Pancreas (tissue), 10 donors: ENCODE data around the gene ZNF385C. TPM values are rescaled to one million over a fixed set of nuclear protein-coding genes. Genes with fewer than 3 reads are reported as not detected.

ENCODE experiments used
- ATAC-seq, 4 donors: fragments of 200-7000 bp; cut with Tn5 transposase; one replicate each; pipeline versions ENCODE4 v1.8.0 to v1.9.1; 2020; ENCODE audit warnings: mild to moderate bottlenecking in 4 of 4, moderate library complexity in 4 of 4
- DNase-seq, 6 donors: peaks; one replicate each; pipeline ENCODE4 v3.0.0-alpha.2; 2020
- FAIRE-seq: peaks from 2 replicates; lab custom pipeline; 2012; peaks lifted over from hg19 to GRCh38; lab: Jason Lieb, UNC
- H3K27ac ChIP-seq, 4 donors: fragments of 200-600 bp; sonication (generic); 1 replicate in 3 of 4; 2 replicates in 1 of 4; pipeline versions ENCODE4 v1.5.0 to v1.8.0; 2020
- H3K27me3 ChIP-seq, 4 donors: fragments of 200-600 bp; one replicate each; pipeline ENCODE4 v1.8.0; 2021
- H3K36me3 ChIP-seq, 3 donors: fragments of 200-600 bp; sonication (generic) in 1 of 3; one replicate each; pipeline versions ENCODE4 v1.5.0 to v1.8.0; 2020 to 2021
- H3K4me1 ChIP-seq, 3 donors: fragments of 200-600 bp; one replicate each; pipeline ENCODE4 v1.8.0; 2021
- H3K4me3 ChIP-seq, 4 donors: fragments of 200-600 bp; sonication (generic) in 2 of 4; one replicate each; pipeline versions ENCODE4 v1.5.0 to v1.8.0; 2020 to 2021
- H3K9me3 ChIP-seq, 4 donors: fragments of 200-600 bp; one replicate each; pipeline ENCODE4 v1.8.0; 2021
- CTCF ChIP-seq, 4 donors: fragments of 200-600 bp; sonication (generic) in 3 of 4; IDR thresholded peaks; one replicate each; pipeline versions ENCODE4 v1.5.0 to v1.8.0; 2021; ENCODE audit warnings: antibody characterized with exemption in 4 of 4
- WGBS, 2 donors: extraction: QIAGEN DNeasy Blood & Tissue Kit; methylation state at CpG; one replicate each; pipeline ENCODE4 v1.1.7; 2013; 5-methylcytosine and 5-hydroxymethylcytosine counted together
- intact Hi-C, 3 donors: fragments of 100-400 bp; cut with DNase I; formaldehyde crosslinking; loops; one replicate each; pipeline versions ENCODE4 v1.11.1 to v1.14.2; 2022
- polyA plus RNA-seq, 2 donors: library from polyadenylated mRNA; stranded (reverse); fragments of 200-250 nt; gene quantifications; one replicate each; pipeline ENCODE4 v1.2.3, GENCODE V29; 2013
- total RNA-seq, 6 donors: library from RNA; stranded (reverse); fragmentation: NEBNext Ultra II Directional in 4 of 6; extraction: Animal tissue kit (Norgen Biotek cat#: 25700) in 4 of 6; gene quantifications; one replicate each; pipeline versions ENCODE4 v1.2.1 to v1.2.4, GENCODE V29; 2021 to 2023
- donor health status: healthy with polysubstance abuse.
- donor health status: DM: no; HTN: no; CAD: no; lungs with moderate emphysema.
- donor health status: DM: no; HTN: no; CAD: no.
- donor health status: control.
- donor health status: control.
- donor health status: Bipolar disorder and iron deficiency.
- donor health status: DM: yes; HTN: yes; CAD: no.
- donor health status: DM: no; HTN: no; CAD: no.
- donor health status: DM: no; HTN: no; CAD: no.
- donor health status: DM: yes; HTN: yes; CAD: no.

Gene ZNF385C
- total and polyA plus RNA-seq, 8 donors, result 0.67 to 2.6 (median 1.6) TPM

- intact Hi-C loops, result no loop called here
These were observed 40.6 kb upstream of the ZNF385C start for GRCh38 chr17:42138749-42139492.

GRCh38 chr17:42136654-42137051, 38.4 kb upstream of the ZNF385C start:
- peak overlapping the region in 3 of 4 donors; percentile 11 to 36 (median 31) for H3K4me3 ChIP-seq
- peak overlapping the region; percentile 65 to 97 (median 92) for H3K27ac ChIP-seq

More at GRCh38 chr17:42138749-42139492, 40.6 kb upstream of the ZNF385C start:
- no peaks in the 10 kb centered on the region for H3K9me3 ChIP-seq
- no peak for TF ChIP-seq CTCF (IDR thresholded peaks at IDR 0.05)
- WGBS, 2 donors, result 36 to 50% methylated on average over 7 of the region's 7 CpGs
- no peak overlapping the region for H3K4me3 ChIP-seq
- H3K27ac ChIP-seq, result peak overlapping the region in 2 of 4 donors; percentile 4 to 33
- DNase-seq (no peak), ATAC-seq (no peak), FAIRE-seq (no peak)
- H3K4me1 ChIP-seq, result peaks cover 36 to 46% (median 46%) of the 10 kb centered on the region in 3 donors
- no peaks in the 10 kb centered on the region for H3K27me3 ChIP-seq
- no peaks in the 10 kb centered on the region for H3K36me3 ChIP-seq

DNA sequence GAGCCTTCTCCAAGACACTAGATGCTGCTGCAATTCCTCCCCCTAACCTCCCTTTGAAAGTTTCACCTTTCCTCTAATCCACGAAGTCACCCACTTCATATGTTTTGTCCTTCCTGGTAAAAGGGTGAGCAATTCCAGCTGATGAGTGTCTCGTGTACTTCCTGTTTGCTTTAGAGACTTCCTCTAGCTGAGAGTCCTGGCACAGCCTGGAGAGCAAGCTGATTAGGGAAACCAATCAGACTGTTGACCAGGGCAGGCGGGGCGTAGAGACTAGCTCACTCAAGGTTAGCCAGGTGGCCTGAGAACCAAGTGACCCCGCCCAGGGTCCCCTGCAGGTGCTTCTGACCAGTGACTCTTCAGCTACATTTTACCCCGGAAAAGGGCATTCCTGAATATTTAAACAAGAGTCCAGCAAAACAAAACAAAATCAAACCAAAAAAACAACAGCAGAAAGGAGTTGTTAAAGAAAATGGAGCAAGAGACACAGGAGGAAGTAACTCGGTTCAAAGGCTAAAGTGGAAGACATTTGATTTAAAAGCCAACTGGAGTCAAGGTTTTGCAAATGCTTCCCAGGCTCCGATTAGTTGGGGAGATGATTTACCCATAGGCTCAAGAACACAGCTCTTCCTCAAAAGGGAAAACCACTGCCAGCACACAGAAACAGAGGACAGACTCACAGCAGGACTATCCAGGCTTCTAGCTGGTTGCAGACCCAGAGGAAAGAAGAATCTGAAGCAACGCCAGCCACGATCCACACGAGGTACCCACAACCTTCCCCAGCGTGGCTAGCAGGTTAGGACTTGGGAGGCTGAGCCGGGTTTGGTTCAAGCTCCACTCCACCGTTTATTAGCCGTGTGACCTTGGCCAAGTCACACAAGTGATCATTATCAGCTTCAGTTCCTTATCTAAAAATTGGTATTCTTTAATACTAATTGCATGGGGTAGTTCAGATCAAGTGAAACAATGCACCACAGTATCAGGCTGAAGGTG, 37.7 kb upstream of the ZNF385C start:
- peak overlapping the region in 3 of 4 donors; percentile 11 to 36 (median 31) for H3K4me3 ChIP-seq
- intact Hi-C loops, result no loop called here
- H3K36me3 ChIP-seq, result no peaks in the 10 kb centered on the region
- H3K9me3 ChIP-seq, result no peaks in the 10 kb centered on the region
- H3K27me3 ChIP-seq, result no peaks in the 10 kb centered on the region
- WGBS, 2 donors, result 5 to 6% methylated on average over 15 of the region's 15 CpGs
- FAIRE-seq (peak; percentile 34), DNase-seq (peak; percentile 82 to 93 (median 92)), ATAC-seq (peak; percentile 83 to 91 (median 88))
- no peak for TF ChIP-seq CTCF (IDR thresholded peaks at IDR 0.05)
- peaks cover 45 to 66% (median 51%) of the 10 kb centered on the region in 3 donors for H3K4me1 ChIP-seq
- peak overlapping the region; percentile 78 to 97 (median 92) for H3K27ac ChIP-seq

More at GRCh38 chr17:42136654-42137051, 38.4 kb upstream of the ZNF385C start:
- no peaks in the 10 kb centered on the region for H3K27me3 ChIP-seq
- no peak for DNase-seq
- 19 to 30% methylated on average over 3 of the region's 3 CpGs for WGBS, 2 donors
- no peaks in the 10 kb centered on the region for H3K9me3 ChIP-seq
- H3K4me1 ChIP-seq, result peaks cover 45 to 64% (median 51%) of the 10 kb centered on the region in 3 donors
- no peak for TF ChIP-seq CTCF (IDR thresholded peaks at IDR 0.05)
- ATAC-seq, result no peak
- no peak for FAIRE-seq
- intact Hi-C loops, result no loop called here
- no peaks in the 10 kb centered on the region for H3K36me3 ChIP-seq

DNA sequence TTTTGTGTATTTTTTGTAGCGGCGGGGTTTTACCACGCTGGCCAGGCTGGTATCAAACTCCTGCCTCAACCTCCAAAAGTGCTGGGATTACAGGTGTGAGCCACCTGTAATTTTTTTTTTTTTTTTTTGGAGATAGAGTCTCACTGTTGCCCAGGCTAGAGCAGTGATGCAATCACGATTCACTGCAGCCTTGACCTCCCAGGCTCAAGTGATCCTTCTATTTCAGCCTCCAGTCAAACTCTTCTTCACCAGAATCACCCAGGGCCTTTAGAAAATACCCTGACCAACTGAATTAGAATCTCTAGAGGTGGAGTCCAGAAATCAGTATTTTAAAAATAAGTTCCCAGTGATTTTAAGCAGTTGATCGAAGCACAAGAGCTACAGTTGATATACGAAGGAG, 36.9 kb upstream of the ZNF385C start:
- Histone ChIP-seq H3K27me3 (no peaks in the 10 kb centered on the region), H3K4me3 (peak overlapping the region in 2 of 4 donors; percentile 31 to 36), H3K4me1 (peaks cover 45 to 71% (median 51%) of the 10 kb centered on the region in 3 donors), H3K9me3 (no peaks in the 10 kb centered on the region), H3K27ac (peak overlapping the region; percentile 78 to 97 (median 92)), H3K36me3 (no peaks in the 10 kb centered on the region)
- no peak for TF ChIP-seq CTCF (IDR thresholded peaks at IDR 0.05)
- WGBS, 2 donors, result 50 to 52% methylated on average over 6 of the region's 6 CpGs
- DNase-seq (no peak), FAIRE-seq (no peak), ATAC-seq (no peak)
- intact Hi-C loops, result no loop called here
